Activated CD8-positive, alpha-beta memory T cell treated with anti-CD3 and anti-CD28 coated beads, Interleukin-2, amount 50 U/mL, for 1 hour (primary cell): ENCODE data around the gene C2orf69.
"Not testable (repeated sequence)": the region's sequence is repeated elsewhere in the genome, so short reads cannot be mapped to it uniquely, and the experiment has no call there.

Experiments used
- DNase-seq: peaks from one replicate; pipeline ENCODE4 v3.0.0-alpha.2; 2020; ENCODE audit errors: extremely low read depth

Gene C2orf69

GRCh38 chr2:199911052-199911876, at the start of gene C2orf69:
TSS of gene C2orf69 (plus strand) at chr2:199911293. CDS start at chr2:199911439, 146 bp downstream.
- peak; percentile 74 for DNase-seq

GRCh38 chr2:199862788-199863187, 48.3 kb upstream of the C2orf69 start:
- no peak for DNase-seq

GRCh38 chr2:199865905-199866304, 45.2 kb upstream of the C2orf69 start:
- DNase-seq, result no peak

- no peak for DNase-seq
Observed at GRCh38 chr2:199868431-199869226, 42.5 kb upstream of the C2orf69 start.

GRCh38 chr2:199869227-199869541, 41.9 kb upstream of the C2orf69 start:
- DNase-seq, result no peak

GRCh38 chr2:199869653-199870052, 41.4 kb upstream of the C2orf69 start:
- DNase-seq, result no peak

GRCh38 chr2:199870581-199870980, 40.5 kb upstream of the C2orf69 start:
- no peak for DNase-seq

- no peak for DNase-seq
Observed at GRCh38 chr2:199874209-199874608, 36.9 kb upstream of the C2orf69 start.

- DNase-seq, result no peak
Observed at GRCh38 chr2:199875400-199875799, 35.7 kb upstream of the C2orf69 start.

GRCh38 chr2:199882667-199883066, 28.4 kb upstream of the C2orf69 start:
- no peak for DNase-seq

GRCh38 chr2:199883474-199884212, 27.4 kb upstream of the C2orf69 start:
- DNase-seq, result no peak

GRCh38 chr2:199895406-199895805, 15.7 kb upstream of the C2orf69 start:
- no peak for DNase-seq

GRCh38 chr2:199896617-199897016, 14.5 kb upstream of the C2orf69 start:
- DNase-seq, result no peak

GRCh38 chr2:199901942-199902341, 9.2 kb upstream of the C2orf69 start:
- no peak for DNase-seq

GRCh38 chr2:199902486-199903110, 8.5 kb upstream of the C2orf69 start:
- DNase-seq, result no peak

GRCh38 chr2:199903111-199903510, 8.0 kb upstream of the C2orf69 start:
- no peak for DNase-seq

GRCh38 chr2:199907008-199907714, 3.9 kb upstream of the C2orf69 start:
- no peak for DNase-seq

- DNase-seq, result no peak
Observed at GRCh38 chr2:199910338-199911051, 598 bp upstream of the C2orf69 start.

GRCh38 chr2:199911877-199912161, 726 bp downstream of the C2orf69 start:
- DNase-seq, result no peak

GRCh38 chr2:199912553-199913114, 1.5 kb downstream of the C2orf69 start:
- DNase-seq, result not testable (repeated sequence)
